K562 (cell line): Measurements from ENCODE around the gene SRGN. TPM values are rescaled to one million over a fixed set of nuclear protein-coding genes. Genes with fewer than 3 reads are reported as not detected.

Source experiments
- ATAC-seq: fragments of 200-7000 bp; cut with Tn5 transposase; 3 replicates; pipeline ENCODE4 v1.9.1; 2020; ENCODE audit warnings: moderate library complexity
- BruUV-seq: library from RNA; stranded (reverse); fragments of 400-500 nt; replicated peaks from 2 replicates; lab custom pipeline; 2021; lab: Mats Ljungman, UMichigan
- CTCF ChIA-PET: fragments of 300-600 bp; formaldehyde crosslinking; extraction: SDS; loops from one replicate; lab custom pipeline; 2021; ENCODE audit warnings: low intra/inter-chr PET ratio; lab: Yijun Ruan, JAX
- POLR2A ChIA-PET: fragments of 300-600, 350-650 bp; sonication (Branson Sonifier 250); formaldehyde crosslinking; extraction: SDS; loops from one replicate; lab custom pipeline; 2021; ENCODE audit warnings: antibody characterized with exemption, inconsistent platforms; lab: Yijun Ruan, JAX
- DNase-seq, 4 experiments: peaks; one replicate each; pipeline versions ENCODE4 v3.0.0 to v3.0.0-alpha.2; 2011 to 2018; ENCODE audit warnings: low spot score in 3 of 4, mixed read lengths in 3 of 4; ENCODE audit errors: extremely low read depth in 1 of 4
- FAIRE-seq: peaks from 2 replicates; lab custom pipeline; 2011; peaks lifted over from hg19 to GRCh38; lab: Jason Lieb, UNC
- H2AFZ ChIP-seq: 2 replicates; pipeline ENCODE4 v1.6.0; 2011; ENCODE audit warnings: low read depth, low read length, control low read depth, inconsistent platforms
- H3K27ac ChIP-seq: fragments of 200-600 bp; 3 replicates; pipeline ENCODE4 v1.8.0; 2011; ENCODE audit warnings: low read depth, mild to moderate bottlenecking, control low read depth, inconsistent platforms, low read length, moderate library complexity, mixed read lengths; ENCODE audit errors: extremely low read depth
- H3K27me3 ChIP-seq, 2 experiments: fragments of 300-600 bp in 1 of 2; 2 replicates in 1 of 2; 3 replicates in 1 of 2; pipeline versions ENCODE4 v1.6.0 to v1.8.0; 2011; ENCODE audit warnings: inconsistent platforms in 2 of 2, low read length in 2 of 2, mild to moderate bottlenecking in 1 of 2, mixed read lengths in 1 of 2, moderate library complexity in 1 of 2; ENCODE audit not compliant: control insufficient read depth in 2 of 2, insufficient read depth in 2 of 2
- H3K36me3 ChIP-seq: fragments of 300-600 bp; 3 replicates; pipeline ENCODE4 v1.8.0; 2011; ENCODE audit warnings: mild to moderate bottlenecking, low read length, inconsistent platforms; ENCODE audit not compliant: control insufficient read depth, insufficient read depth
- H3K4me1 ChIP-seq, 2 experiments: fragments of 200-600 bp in 1 of 2; replicated peaks in 1 of 2; 2 replicates in 1 of 2; 3 replicates in 1 of 2; pipeline versions ENCODE4 v1.5.1 to v1.8.0; 2011; ENCODE audit warnings: inconsistent platforms in 2 of 2, low read length in 2 of 2, mild to moderate bottlenecking in 1 of 2, mixed read lengths in 1 of 2, moderate library complexity in 1 of 2; ENCODE audit not compliant: control insufficient read depth in 2 of 2, insufficient read depth in 2 of 2
- H3K4me2 ChIP-seq: 2 replicates; pipeline ENCODE4 v1.6.1; 2011; ENCODE audit warnings: low read length, control low read depth, inconsistent platforms, mixed read lengths; ENCODE audit not compliant: insufficient read depth
- H3K4me3 ChIP-seq: fragments of 200-600 bp; sonication (generic), shearing (Covaris generic); 2 replicates; pipeline ENCODE4 v1.5.1; 2016; ENCODE audit warnings: control low read depth, inconsistent platforms
- H3K79me2 ChIP-seq: fragments of 200-600 bp; 3 replicates; pipeline ENCODE4 v1.8.0; 2011; ENCODE audit warnings: low read length, inconsistent platforms; ENCODE audit not compliant: control insufficient read depth, insufficient read depth
- H3K9ac ChIP-seq, 2 experiments: 2 replicates each; pipeline versions ENCODE4 v1.6.0 to v1.6.1; 2011; ENCODE audit warnings: low read depth in 2 of 2, low read length in 2 of 2, control low read depth in 1 of 2, inconsistent platforms in 1 of 2, mild to moderate bottlenecking in 1 of 2, mixed read lengths in 1 of 2; ENCODE audit not compliant: insufficient read depth in 1 of 2
- H3K9me1 ChIP-seq: one replicate; pipeline ENCODE4 v1.6.0; 2011; ENCODE audit warnings: inconsistent platforms, mild to moderate bottlenecking, low read length, moderate library complexity; ENCODE audit not compliant: control insufficient read depth, insufficient read depth
- H3K9me3 ChIP-seq: replicated peaks from 2 replicates; pipeline ENCODE4 v1.5.1; 2011; ENCODE audit warnings: low read depth, low read length, inconsistent platforms; ENCODE audit not compliant: control insufficient read depth, insufficient read depth
- H4K20me1 ChIP-seq: replicated peaks from 2 replicates; pipeline ENCODE4 v1.6.1; 2011; ENCODE audit warnings: low read length, inconsistent platforms, mixed read lengths; ENCODE audit not compliant: control insufficient read depth, insufficient read depth
- BCOR ChIP-seq: fragments of 450-650 bp; IDR thresholded peaks from 2 replicates; pipeline ENCODE4 v1.6.1; 2016
- C11orf30 ChIP-seq: fragments of 450-650 bp; IDR thresholded peaks from 2 replicates; pipeline ENCODE4 v1.6.1; 2016; ENCODE audit warnings: low read depth, mild to moderate bottlenecking
- CREBBP ChIP-seq: IDR thresholded peaks from one replicate; pipeline ENCODE4 v1.6.1; 2012; ENCODE audit warnings: low read depth, mild to moderate bottlenecking, control low read depth, inconsistent platforms, low read length
- GTF2E2 ChIP-seq: fragments of 200-800 bp; sonication (Bioruptor generic); IDR thresholded peaks from 2 replicates; pipeline ENCODE4 v1.6.1; 2016; ENCODE audit warnings: missing genetic modification characterization, missing compliant biosample characterization
- MAFF ChIP-seq: IDR thresholded peaks from 2 replicates; pipeline ENCODE4 v1.6.1; 2012; ENCODE audit warnings: low read length, improper control_type of control experiment
- MAFG ChIP-seq: fragments of 450-650 bp; conservative IDR thresholded peaks from 2 replicates; pipeline ENCODE4 v1.6.1; 2016; ENCODE audit warnings: missing genetic modification characterization, missing compliant biosample characterization
- MAZ ChIP-seq, 2 experiments: fragments of 450-650 bp in 1 of 2; sonication (generic) in 1 of 2; formaldehyde crosslinking; IDR thresholded peaks in 1 of 2; conservative IDR thresholded peaks in 1 of 2; 2 replicates each; pipeline versions ENCODE4 v1.4.0 to v1.5.0; 2020; ENCODE audit warnings: mild to moderate bottlenecking in 1 of 2, missing genetic modification reagents in 1 of 2
- NFE2 ChIP-seq: IDR thresholded peaks from 2 replicates; pipeline ENCODE4 v1.6.1; 2014; ENCODE audit warnings: antibody characterized with exemption, low read depth
- NR2C1 ChIP-seq, 2 experiments: fragments of 450-650 bp; IDR thresholded peaks; 2 replicates each; pipeline ENCODE4 v1.6.1; 2017; ENCODE audit warnings: mild to moderate bottlenecking in 2 of 2, antibody characterized with exemption in 1 of 2, inconsistent platforms in 1 of 2, missing compliant biosample characterization in 1 of 2, missing genetic modification characterization in 1 of 2
- PURB ChIP-seq: sonication (generic); formaldehyde crosslinking; IDR thresholded peaks from 2 replicates; pipeline ENCODE4 v1.9.0; 2021; ENCODE audit warnings: low read depth, mild to moderate bottlenecking, missing genetic modification reagents
- RBBP5 ChIP-seq: fragments of 200-600 bp; sonication (generic); IDR thresholded peaks from 2 replicates; pipeline ENCODE4 v1.6.1; 2012; ENCODE audit warnings: borderline replicate concordance, mild to moderate bottlenecking, low read length, control low read depth, inconsistent platforms; ENCODE audit not compliant: insufficient read depth, poor library complexity, severe bottlenecking
- SMARCE1 ChIP-seq: fragments of 450-650 bp; IDR thresholded peaks from 2 replicates; pipeline ENCODE4 v1.7.1; 2016; ENCODE audit warnings: mild to moderate bottlenecking
- TCF15 ChIP-seq: fragments of 250-450 bp; sonication (Bioruptor Pico); IDR thresholded peaks from 2 replicates; pipeline ENCODE4 v1.8.0; 2022; ENCODE audit warnings: moderate library complexity, mild to moderate bottlenecking, inconsistent platforms
- ZBTB12 ChIP-seq: fragments of 250-450 bp; sonication (Bioruptor Pico); IDR thresholded peaks from 2 replicates; pipeline ENCODE4 v1.4.0; 2020
- ZNF23 ChIP-seq: fragments of 250-450 bp; sonication (Bioruptor Pico); IDR thresholded peaks from 2 replicates; pipeline ENCODE4 v1.4.0; 2020; ENCODE audit warnings: mild to moderate bottlenecking
- ZNF384 ChIP-seq: IDR thresholded peaks from 2 replicates; pipeline ENCODE4 v1.6.1; 2012; ENCODE audit warnings: low read depth, low read length, improper control_type of control experiment
- ZNF408 ChIP-seq: fragments of 250-450 bp; sonication (Bioruptor Pico); IDR thresholded peaks from 2 replicates; pipeline ENCODE4 v1.4.0; 2020; ENCODE audit warnings: low read depth, mild to moderate bottlenecking, moderate library complexity
- ZNF445 ChIP-seq: fragments of 250-450 bp; sonication (Bioruptor Pico); IDR thresholded peaks from 2 replicates; pipeline ENCODE4 v1.4.0; 2020; ENCODE audit warnings: low read depth, mild to moderate bottlenecking, moderate library complexity
- ZNF668 ChIP-seq: fragments of 250-450 bp; sonication (Bioruptor Pico); IDR thresholded peaks from 2 replicates; pipeline ENCODE4 v1.8.0; 2022; ENCODE audit warnings: mild to moderate bottlenecking, inconsistent platforms
- WGBS: fragments of 100-300 bp; shearing (Covaris generic); methylation state at CpG from one replicate; pipeline ENCODE4 v1.1.6; 2016; ENCODE audit warnings: low coverage, mixed read lengths; ENCODE audit not compliant: insufficient coverage; ENCODE audit errors: missing lambda C conversion rate; 5-methylcytosine and 5-hydroxymethylcytosine counted together
- in situ Hi-C: fragments of 300-500 bp; cut with MboI; formaldehyde crosslinking; loops from 4 replicates; pipeline ENCODE4 v1.15.0; 2018; ENCODE audit warnings: inconsistent platforms, mixed read lengths
- intact Hi-C: fragments of 100-400 bp; cut with micrococcal nuclease; formaldehyde crosslinking; loops from 2 replicates; pipeline ENCODE4 v1.14.2; 2022
- polyA plus RNA-seq, 8 experiments: library from polyadenylated mRNA; depleted of rRNA in 4 of 8; stranded (reverse) in 5 of 8; unstranded in 3 of 8; fragments of >200 nt; fragmentation: Nextera tagmentation in 2 of 8; fragmentation: Illumina TruSeq in 1 of 8; extraction: Ambion mirVana in 2 of 8; extraction: Trizol in 1 of 8; gene quantifications; 2 replicates each; pipeline versions ENCODE4 v1.2.1 to v1.2.3, GENCODE V29; 2011 to 2014; ENCODE audit warnings: inconsistent platforms in 1 of 8, missing spikeins in 1 of 8
- total RNA-seq, 7 experiments: library from RNA; depleted of rRNA in 6 of 7; stranded (reverse); fragments of >200 nt in 6 of 7; fragmentation: Illumina TruSeq in 2 of 7; extraction: Trizol in 2 of 7; gene quantifications; 2 replicates each; pipeline versions ENCODE4 v1.2.1 to v1.2.3, GENCODE V29; 2011 to 2021; ENCODE audit warnings: low replicate concordance in 1 of 7
- TF ChIP-seq, protein P1 (sequence below): fragments of 450-650 bp; formaldehyde crosslinking; IDR thresholded peaks from 2 replicates; pipeline ENCODE4 v1.4.0; 2022; ENCODE audit warnings: missing genetic modification characterization
- TF ChIP-seq, protein P2 (sequence below), 2 experiments: fragments of 250-450 bp in 1 of 2; fragments of 450-650 bp in 1 of 2; sonication (Bioruptor Pico) in 1 of 2; IDR thresholded peaks; 2 replicates each; pipeline versions ENCODE4 v1.6.1 to v1.8.0; 2016 to 2021; ENCODE audit warnings: mild to moderate bottlenecking in 2 of 2, moderate library complexity in 2 of 2, missing compliant biosample characterization in 1 of 2, missing genetic modification characterization in 1 of 2

Gene SRGN
- total and polyA plus RNA-seq, 9 of the 15 experiments (the other 6 are each of a cell fraction or from before 2014, with no cell fraction given) = 136 to 304 (median 180) TPM

DNA sequence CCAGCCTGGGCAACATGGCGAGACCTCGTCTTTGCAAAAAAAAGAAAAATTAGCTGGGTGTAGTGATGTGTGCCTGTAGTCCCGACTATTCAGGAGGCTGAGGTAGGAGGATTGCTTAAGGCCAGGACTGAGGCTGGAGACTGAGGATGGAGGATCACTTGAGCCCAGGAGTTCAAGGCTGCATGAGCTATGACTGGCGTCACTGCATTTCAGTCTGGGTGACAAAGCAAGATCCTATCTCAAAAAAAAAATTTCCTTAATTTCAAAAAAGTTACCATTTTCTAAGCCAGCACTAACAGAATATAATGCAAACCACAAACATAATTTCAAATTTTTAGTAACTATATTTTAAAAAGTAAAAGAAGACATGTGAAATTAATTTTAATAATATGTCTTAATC lies 13.4 kb upstream of the SRGN start:
- ChIA-PET POLR2A (interaction anchor here (0.6 to 1.5 kb wide), 4 partner anchors 9 to 25 kb away, joined by 3 to 4 read pairs (median 4); partner anchors contain the start of gene SRGN), CTCF (no interaction called here)
- Histone ChIP-seq H3K4me3 (no peak overlapping the region), H4K20me1 (no peaks in the 10 kb centered on the region), H3K36me3 (no peaks in the 10 kb centered on the region), H3K4me1 (peaks cover 1 to 23% of the 10 kb centered on the region in 2 experiments), H3K27me3 (no peaks in the 10 kb centered on the region), H2AFZ (no peak overlapping the region), H3K9ac (no peak overlapping the region), H3K4me2 (no peak overlapping the region), H3K9me3 (no peaks in the 10 kb centered on the region), H3K9me1 (no peaks in the 10 kb centered on the region), H3K79me2 (no peaks in the 10 kb centered on the region), H3K27ac (no peak overlapping the region)
- DNase-seq (no peak), FAIRE-seq (peak; percentile 35), ATAC-seq (peak; percentile 48)
- intact Hi-C loops = no loop called here
- in situ Hi-C loops = no loop called here
- BruUV-seq = no TSS peak
- WGBS = 65% methylated on average over 4 of the region's 4 CpGs
- TF ChIP-seq ZNF408 (no peak), NR2C1 (IDR thresholded peaks at IDR 0.05) (no peak), NR2C1 (tag; IDR thresholded peaks at IDR 0.05) (no peak), ZBTB12 (CRISPR knock-in tag) (no peak), ZNF668 (CRISPR knock-in tag) (no peak), PURB (CRISPR knock-in tag) (no peak), ZNF384 (no peak), ZNF445 (CRISPR knock-in tag) (no peak), SMARCE1 (0 out of 2 replicates have a peak, but pooled peaks have one; percentile 27), MAZ (CRISPR knock-in tag; conservative IDR thresholded peaks at IDR 0.05 in 1 of 2, IDR thresholded peaks at IDR 0.05 in 1 of 2) (no peak), GTF2E2 (tag) (no peak), ZNF23 (CRISPR knock-in tag) (no peak), C11orf30 (peak; percentile 32; the same call in 1 of the 2 replicates), RBBP5 (no peak), MAFG (tag) (peak; percentile 53; the same call in 1 of the 2 replicates), MAFF (peak; percentile 41), CREBBP (no peak), NFE2 (peak; percentile 71), TCF15 (CRISPR knock-in tag) (no peak), BCOR (peak; percentile 56; the same call in 1 of the 2 replicates)
- TF ChIP-seq, protein P1, sequence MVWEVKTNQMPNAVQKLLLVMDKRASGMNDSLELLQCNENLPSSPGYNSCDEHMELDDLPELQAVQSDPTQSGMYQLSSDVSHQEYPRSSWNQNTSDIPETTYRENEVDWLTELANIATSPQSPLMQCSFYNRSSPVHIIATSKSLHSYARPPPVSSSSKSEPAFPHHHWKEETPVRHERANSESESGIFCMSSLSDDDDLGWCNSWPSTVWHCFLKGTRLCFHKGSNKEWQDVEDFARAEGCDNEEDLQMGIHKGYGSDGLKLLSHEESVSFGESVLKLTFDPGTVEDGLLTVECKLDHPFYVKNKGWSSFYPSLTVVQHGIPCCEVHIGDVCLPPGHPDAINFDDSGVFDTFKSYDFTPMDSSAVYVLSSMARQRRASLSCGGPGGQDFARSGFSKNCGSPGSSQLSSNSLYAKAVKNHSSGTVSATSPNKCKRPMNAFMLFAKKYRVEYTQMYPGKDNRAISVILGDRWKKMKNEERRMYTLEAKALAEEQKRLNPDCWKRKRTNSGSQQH (CRISPR knock-in tag) = no peak
- TF ChIP-seq, protein P2, sequence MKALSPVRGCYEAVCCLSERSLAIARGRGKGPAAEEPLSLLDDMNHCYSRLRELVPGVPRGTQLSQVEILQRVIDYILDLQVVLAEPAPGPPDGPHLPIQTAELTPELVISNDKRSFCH (CRISPR knock-in tag; IDR thresholded peaks at IDR 0.05) = no peak
- TF ChIP-seq, protein P2 (tag; IDR thresholded peaks at IDR 0.05) = no peak
